ENCODE results near the gene GNL3. TPM values are rescaled to one million over a fixed set of nuclear protein-coding genes. Genes with fewer than 3 reads are reported as not detected.
A peak's percentile ranks its signal among the peaks of the same experiment; 100 is the strongest.

Gene GNL3
- total RNA-seq, 1 donor from 2014 or later: 142 TPM

DNA sequence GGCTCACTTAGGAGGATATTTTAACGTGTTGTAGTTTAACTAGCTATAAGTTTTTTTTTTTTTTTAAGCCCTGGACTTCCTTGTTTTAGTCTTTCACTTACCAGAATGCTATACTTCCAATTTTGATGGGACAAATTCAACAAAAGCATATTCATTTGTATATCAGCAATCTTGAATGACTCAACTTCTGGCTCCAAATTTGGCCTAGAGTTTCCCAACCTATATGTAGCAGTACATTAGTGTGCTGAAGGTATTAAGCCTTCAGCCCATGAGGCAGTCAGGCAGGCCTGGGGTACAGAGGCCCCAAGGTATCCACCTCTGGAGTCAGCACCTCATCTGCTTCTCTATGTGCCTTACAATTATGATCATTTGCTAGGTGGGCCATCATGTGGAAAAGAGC is 6.0 kb upstream of the GNL3 start:
- Mint-ChIP-seq H3K27me3 (ENCODE audit: low read depth) (no peaks in the 10 kb centered on the region), H3K36me3 (ENCODE audit: low read depth) (peaks cover 23% of the 10 kb centered on the region), H3K27ac (ENCODE audit: unreplicated experiment) (no peak overlapping the region), H3K9me3 (no peaks in the 10 kb centered on the region), H3K4me1 (peaks cover 31% of the 10 kb centered on the region), H3K4me3 (peak overlapping the region; percentile 67)
- no peak for DNase-seq (ENCODE audit: low read depth, low spot score)
- TF ChIP-seq CTCF (conservative IDR thresholded peaks at IDR 0.05): no peak

DNA sequence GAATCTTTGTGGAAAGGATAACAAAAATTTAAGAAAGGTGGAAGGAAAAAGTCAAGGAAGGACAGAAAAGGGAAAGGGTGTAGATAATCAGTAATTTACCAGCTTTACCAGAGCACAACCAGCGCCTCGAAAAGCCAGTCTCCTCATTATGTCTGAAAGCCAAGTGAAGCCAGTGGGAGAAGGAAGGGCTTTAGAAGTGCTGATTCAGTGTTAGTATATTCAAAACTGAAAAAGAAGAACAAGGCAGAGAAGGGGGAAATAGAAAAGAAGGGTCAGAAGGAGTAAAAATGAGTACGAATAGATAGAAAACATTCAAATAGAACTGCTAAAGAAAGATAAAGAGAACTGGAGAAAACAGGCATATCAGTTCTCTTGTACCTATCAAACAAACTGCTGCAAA is 4.2 kb upstream of the GNL3 start:
- peak overlapping the region; percentile 65 for H3K4me3 Mint-ChIP-seq

DNA sequence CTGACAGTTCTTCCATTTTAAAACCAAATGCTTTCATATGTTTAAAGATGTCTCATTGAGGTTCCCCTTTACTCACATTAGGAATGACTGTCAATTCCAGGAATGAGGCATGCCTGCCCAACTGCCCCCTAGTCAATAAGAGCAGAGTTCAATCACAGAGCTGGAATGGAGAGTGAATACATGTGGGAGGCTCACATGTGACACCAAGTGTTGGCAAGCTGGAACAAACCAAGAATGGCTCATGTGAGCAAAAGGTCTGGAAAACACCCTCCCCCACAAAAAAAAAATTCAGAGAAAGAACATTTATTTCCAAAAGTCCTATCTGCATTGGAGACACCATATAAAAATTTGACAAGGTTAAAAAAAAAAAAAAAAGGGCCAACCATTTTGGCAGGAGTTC is 3.8 kb upstream of the GNL3 start:
- H3K27me3 Mint-ChIP-seq (ENCODE audit: low read depth): no peaks in the 10 kb centered on the region
- peak overlapping the region; percentile 65 for H3K4me3 Mint-ChIP-seq
- peaks cover 50% of the 10 kb centered on the region for H3K4me1 Mint-ChIP-seq
- no peak overlapping the region for H3K27ac Mint-ChIP-seq (ENCODE audit: unreplicated experiment)
- TF ChIP-seq CTCF (conservative IDR thresholded peaks at IDR 0.05): no peak
- no peak for DNase-seq (ENCODE audit: low read depth, low spot score)
- no peaks in the 10 kb centered on the region for H3K9me3 Mint-ChIP-seq
- peaks cover 17% of the 10 kb centered on the region for H3K36me3 Mint-ChIP-seq (ENCODE audit: low read depth)

More for the DNA sequence above, 4.2 kb upstream of the GNL3 start:
- DNase-seq (ENCODE audit: low read depth, low spot score): no peak
- Mint-ChIP-seq H3K9me3 (no peaks in the 10 kb centered on the region), H3K4me1 (peaks cover 46% of the 10 kb centered on the region), H3K36me3 (ENCODE audit: low read depth) (peaks cover 21% of the 10 kb centered on the region), H3K27ac (ENCODE audit: unreplicated experiment) (no peak overlapping the region), H3K27me3 (ENCODE audit: low read depth) (no peaks in the 10 kb centered on the region)
- no peak for TF ChIP-seq CTCF (conservative IDR thresholded peaks at IDR 0.05)

GRCh38 chr3:52683611-52684010 is 2.2 kb upstream of the GNL3 start:
- no peak for TF ChIP-seq CTCF (conservative IDR thresholded peaks at IDR 0.05)
- Mint-ChIP-seq H3K27ac (ENCODE audit: unreplicated experiment) (no peak overlapping the region), H3K27me3 (ENCODE audit: low read depth) (no peaks in the 10 kb centered on the region), H3K9me3 (no peaks in the 10 kb centered on the region), H3K4me1 (peaks cover 59% of the 10 kb centered on the region), H3K4me3 (peak overlapping the region; percentile 91), H3K36me3 (ENCODE audit: low read depth) (peaks cover 15% of the 10 kb centered on the region)
- no peak for DNase-seq (ENCODE audit: low read depth, low spot score)

- DNase-seq (ENCODE audit: low read depth, low spot score): no peak
- TF ChIP-seq CTCF (conservative IDR thresholded peaks at IDR 0.05): no peak
- H3K9me3 Mint-ChIP-seq: no peaks in the 10 kb centered on the region
- H3K36me3 Mint-ChIP-seq (ENCODE audit: low read depth): peaks cover 15% of the 10 kb centered on the region
- no peak overlapping the region for H3K27ac Mint-ChIP-seq (ENCODE audit: unreplicated experiment)
- H3K4me3 Mint-ChIP-seq: peak overlapping the region; percentile 91
- H3K27me3 Mint-ChIP-seq (ENCODE audit: low read depth): no peaks in the 10 kb centered on the region
- peaks cover 63% of the 10 kb centered on the region for H3K4me1 Mint-ChIP-seq
Measured at GRCh38 chr3:52684184-52684583, 1.6 kb upstream of the GNL3 start.

GRCh38 chr3:52685285-52685708 is 535 bp upstream of the GNL3 start:
- no peaks in the 10 kb centered on the region for H3K9me3 Mint-ChIP-seq
- H3K4me3 Mint-ChIP-seq: peak overlapping the region; percentile 91
- peak; percentile 66 for DNase-seq (ENCODE audit: low read depth, low spot score)
- H3K36me3 Mint-ChIP-seq (ENCODE audit: low read depth): peaks cover 13% of the 10 kb centered on the region
- peak overlapping the region; percentile 90 for H3K27ac Mint-ChIP-seq (ENCODE audit: unreplicated experiment)
- TF ChIP-seq CTCF (conservative IDR thresholded peaks at IDR 0.05): no peak
- H3K27me3 Mint-ChIP-seq (ENCODE audit: low read depth): no peaks in the 10 kb centered on the region
- peaks cover 63% of the 10 kb centered on the region for H3K4me1 Mint-ChIP-seq

Measured in neural crest cell (in vitro differentiated cells).